Testis (tissue), 2 donors: ENCODE data around the gene SYNM.

Experiments
- CTCF ChIP-seq, 3 experiments: fragments of 450-650 bp in 2 of 3; fragments of 200-600 bp in 1 of 3; sonication (generic) in 1 of 3; IDR thresholded peaks; one replicate each; pipeline ENCODE4 v1.5.1; 2016 to 2019; ENCODE audit warnings: antibody characterized with exemption in 3 of 3, mild to moderate bottlenecking in 2 of 3, moderate library complexity in 1 of 3
- POLR2A ChIP-seq: fragments of 450-650 bp; IDR thresholded peaks from one replicate; pipeline ENCODE4 v1.6.1; 2017; ENCODE audit warnings: antibody characterized with exemption, mild to moderate bottlenecking, moderate library complexity

- TF ChIP-seq CTCF (IDR thresholded peaks at IDR 0.05) (no peak), POLR2A (no peak)
These were observed 44.0 kb downstream of the SYNM start for GRCh38 chr15:99148851-99149276.
